PC-9 (cell line): Measurements from ENCODE around the gene GDPGP1.

Experiments
- EZH2 ChIP-seq: fragments of 200-600 bp; sonication (generic); IDR thresholded peaks from 2 replicates; pipeline ENCODE4 v1.8.0; 2017; ENCODE audit warnings: antibody characterized with exemption, low read depth
- TF ChIP-seq, protein P1 (sequence below): fragments of 200-600 bp; sonication (generic); conservative IDR thresholded peaks from 2 replicates; pipeline ENCODE4 v1.6.1; 2017; ENCODE audit warnings: mixed run types, antibody characterized with exemption, mild to moderate bottlenecking, moderate library complexity

DNA sequence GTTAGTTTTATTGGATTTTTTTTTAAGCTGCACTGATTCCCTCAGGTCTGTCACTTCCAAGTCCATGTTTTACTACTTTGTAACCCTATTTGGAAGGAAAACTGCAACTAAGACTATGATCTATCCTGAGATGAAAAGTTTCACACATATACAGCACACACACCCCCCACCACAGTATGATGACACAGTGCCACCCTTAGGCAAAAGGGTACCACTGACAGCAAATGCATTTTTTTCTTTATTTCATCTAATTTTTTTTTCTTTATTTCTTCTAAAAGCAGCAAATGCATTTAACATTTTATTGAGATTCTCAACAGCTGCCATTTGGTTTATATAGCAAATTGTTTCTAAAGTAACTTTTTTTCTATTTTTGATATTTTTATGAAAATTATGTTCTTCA is 52.7 kb downstream of the GDPGP1 start:
- TF ChIP-seq, protein P1, sequence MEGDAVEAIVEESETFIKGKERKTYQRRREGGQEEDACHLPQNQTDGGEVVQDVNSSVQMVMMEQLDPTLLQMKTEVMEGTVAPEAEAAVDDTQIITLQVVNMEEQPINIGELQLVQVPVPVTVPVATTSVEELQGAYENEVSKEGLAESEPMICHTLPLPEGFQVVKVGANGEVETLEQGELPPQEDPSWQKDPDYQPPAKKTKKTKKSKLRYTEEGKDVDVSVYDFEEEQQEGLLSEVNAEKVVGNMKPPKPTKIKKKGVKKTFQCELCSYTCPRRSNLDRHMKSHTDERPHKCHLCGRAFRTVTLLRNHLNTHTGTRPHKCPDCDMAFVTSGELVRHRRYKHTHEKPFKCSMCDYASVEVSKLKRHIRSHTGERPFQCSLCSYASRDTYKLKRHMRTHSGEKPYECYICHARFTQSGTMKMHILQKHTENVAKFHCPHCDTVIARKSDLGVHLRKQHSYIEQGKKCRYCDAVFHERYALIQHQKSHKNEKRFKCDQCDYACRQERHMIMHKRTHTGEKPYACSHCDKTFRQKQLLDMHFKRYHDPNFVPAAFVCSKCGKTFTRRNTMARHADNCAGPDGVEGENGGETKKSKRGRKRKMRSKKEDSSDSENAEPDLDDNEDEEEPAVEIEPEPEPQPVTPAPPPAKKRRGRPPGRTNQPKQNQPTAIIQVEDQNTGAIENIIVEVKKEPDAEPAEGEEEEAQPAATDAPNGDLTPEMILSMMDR: peak; percentile 66
- no peak for TF ChIP-seq EZH2
